ENCODE measurements around the gene VWA2.

Gene VWA2

DNA sequence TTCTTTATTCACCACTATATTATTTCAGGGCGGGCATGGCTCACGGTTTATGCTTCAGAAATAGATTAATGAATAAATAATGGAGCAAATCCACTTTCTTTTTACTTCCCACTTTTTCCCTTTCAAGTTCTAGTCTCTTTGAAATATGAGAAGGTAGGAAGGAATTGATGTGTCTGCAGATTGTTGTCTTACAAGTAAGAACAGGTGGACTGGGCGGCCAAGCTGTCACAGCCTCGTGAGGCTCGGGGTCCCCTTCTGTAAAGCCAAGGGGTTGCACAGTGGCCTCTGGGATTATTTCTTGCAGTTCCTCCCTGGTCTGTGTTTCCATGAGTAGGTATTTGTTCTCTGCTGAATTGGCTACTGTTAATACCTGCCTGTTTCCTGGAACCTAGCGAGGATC is 11.2 kb downstream of the VWA2 start:
- DNase-seq: no peak

DNA sequence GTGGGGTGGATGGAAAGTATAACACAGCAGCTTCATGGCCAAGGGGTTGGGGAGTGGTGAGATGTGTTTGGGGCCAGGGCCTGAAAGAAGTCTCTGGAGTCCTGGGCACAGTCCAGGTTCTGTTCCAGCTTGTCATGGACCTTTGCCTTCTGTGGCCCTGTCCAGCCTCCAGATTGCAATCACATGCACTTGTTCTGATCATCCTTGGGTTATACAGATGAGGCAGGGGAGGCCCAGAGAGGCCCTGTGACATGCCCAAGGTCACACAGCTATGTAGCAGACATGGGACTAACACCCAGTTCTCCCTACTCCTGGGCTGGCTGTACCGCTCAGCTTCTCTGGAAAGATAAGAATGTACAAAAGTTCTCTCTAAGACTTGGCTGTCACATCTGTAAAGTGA is 11.7 kb downstream of the VWA2 start:
- DNase-seq: no peak

DNA sequence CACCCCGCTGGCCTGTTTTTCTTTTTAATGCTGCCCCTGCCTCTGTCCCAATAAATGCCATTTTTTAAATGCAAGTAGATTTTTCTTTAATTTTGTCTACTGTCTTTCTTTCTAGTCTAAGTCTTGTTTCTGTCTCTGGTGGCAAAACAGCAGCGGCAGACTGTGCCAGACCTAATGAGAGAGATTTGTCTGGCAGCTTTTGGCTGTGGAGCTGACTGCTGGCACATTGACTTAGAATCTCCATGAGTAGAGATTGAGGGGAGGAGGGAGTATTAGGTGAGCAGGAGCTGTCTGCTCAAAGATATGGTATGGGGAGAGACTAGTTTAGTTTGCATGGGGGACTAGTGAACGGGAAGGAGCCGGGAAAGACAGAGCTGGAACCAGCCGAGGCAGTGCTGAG is 13.0 kb downstream of the VWA2 start:
- DNase-seq: no peak

DNA sequence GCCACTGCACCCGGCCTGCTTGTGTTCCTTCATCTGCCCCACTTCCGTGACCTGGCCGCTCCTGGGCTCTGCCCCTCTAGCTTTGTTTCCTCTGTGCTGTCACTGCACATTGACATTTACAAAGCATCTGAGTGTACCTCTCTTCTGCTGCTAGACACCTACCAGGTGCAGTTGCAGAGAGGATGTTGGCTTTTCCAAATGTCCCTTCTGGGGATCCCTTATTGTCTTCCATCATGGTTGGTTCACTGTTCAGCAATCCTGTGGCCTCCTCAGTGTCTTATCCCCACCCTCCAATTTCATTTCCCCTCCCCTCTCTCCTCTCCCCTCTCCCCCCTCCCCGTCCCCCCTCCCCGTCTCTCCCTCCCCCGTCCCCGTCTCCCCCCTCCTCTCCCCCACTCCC is 13.8 kb downstream of the VWA2 start:
- no peak for DNase-seq

DNA sequence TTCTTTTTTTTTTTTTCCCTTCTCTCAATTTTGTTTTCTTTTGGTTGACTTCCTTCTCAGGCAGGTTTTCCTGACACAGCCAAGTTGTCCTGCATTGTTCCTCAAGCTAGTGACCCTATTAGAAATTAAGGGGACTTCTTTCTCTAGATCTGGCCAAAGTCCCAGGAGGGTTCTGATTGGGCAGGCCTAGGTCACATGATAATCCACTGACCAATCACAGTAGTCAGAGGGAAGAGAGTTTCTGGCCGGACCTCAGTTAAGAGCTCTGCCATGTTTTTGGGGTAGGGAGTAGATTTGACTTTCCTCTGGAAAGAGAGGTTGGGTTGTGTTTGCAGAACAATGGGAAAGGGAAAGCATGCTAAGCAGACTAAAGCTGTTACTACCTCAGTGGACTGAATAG is 16.2 kb downstream of the VWA2 start:
- DNase-seq: no peak

DNA sequence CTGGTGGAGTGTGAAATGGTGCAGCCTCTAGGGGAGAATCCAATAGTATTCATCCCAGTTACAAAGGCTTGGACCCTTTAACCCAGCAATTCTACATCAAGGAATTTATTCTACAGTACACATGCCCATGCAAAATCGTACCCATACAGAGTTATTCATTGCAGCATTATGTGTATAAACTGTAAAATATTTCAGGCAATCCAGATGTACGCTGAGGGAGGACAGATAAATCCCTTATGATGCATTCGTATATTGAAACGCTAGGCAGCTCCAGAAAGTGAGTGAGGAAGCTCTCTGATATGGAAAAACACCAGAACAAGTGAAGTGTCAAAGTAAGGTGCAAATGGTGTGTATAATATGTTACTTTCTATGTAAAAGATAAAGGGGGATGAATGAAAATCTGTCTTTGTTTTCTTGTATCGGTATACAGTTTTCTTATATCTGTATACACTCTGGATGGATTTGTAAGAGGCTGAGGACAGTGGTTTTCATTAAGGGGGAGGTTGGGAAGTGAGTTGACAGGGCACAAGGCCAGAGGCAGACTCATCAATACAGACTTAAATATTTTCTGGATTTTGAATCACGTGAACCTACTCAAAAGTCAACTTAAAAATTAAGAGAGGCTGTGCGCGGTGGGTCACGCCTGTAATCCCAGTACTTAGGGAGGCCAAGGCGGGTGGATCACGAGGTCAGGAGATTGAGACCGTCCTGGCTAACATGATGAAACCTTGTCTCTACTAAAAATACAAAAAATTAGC is 17.1 kb downstream of the VWA2 start:
- no peak for DNase-seq

DNA sequence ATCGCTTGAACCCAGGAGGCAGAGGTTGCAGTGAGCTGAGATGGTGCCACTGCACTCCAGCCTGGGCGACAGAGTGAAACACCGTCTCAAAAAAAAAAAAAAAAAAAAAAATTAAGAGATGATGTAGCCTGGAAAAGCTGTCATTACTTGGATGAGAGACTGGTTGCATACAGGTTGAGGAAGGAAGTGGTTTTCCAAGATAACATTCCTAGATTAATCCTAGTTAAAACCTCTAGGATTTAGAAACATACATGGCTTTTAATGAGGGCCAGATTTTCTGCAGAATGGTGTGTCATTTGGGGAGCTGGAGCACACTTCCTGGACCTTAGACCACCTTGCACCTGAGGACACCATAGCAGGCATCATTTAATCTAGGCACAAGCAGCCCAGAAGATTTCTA is 17.8 kb downstream of the VWA2 start:
- no peak for DNase-seq

DNA sequence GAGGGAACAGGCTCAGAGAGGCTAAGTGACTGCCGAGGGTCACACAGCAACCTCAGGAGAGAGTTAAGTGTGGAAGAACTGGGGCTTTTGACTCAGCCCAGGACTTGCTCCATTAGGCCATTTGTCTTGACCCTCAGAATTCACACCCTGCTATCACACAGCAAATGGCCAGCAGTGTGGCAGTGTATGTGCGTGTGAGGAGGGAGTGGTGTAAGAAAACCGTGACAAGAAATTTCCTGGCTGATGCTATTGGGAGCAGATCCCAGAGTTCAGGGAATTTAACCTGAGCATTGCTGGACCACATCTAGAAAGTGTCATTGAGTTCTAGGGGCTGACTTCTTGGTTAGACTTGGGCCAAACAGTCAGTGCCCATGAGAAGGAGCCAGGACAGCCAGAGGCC is 18.4 kb downstream of the VWA2 start:
- DNase-seq: no peak

DNA sequence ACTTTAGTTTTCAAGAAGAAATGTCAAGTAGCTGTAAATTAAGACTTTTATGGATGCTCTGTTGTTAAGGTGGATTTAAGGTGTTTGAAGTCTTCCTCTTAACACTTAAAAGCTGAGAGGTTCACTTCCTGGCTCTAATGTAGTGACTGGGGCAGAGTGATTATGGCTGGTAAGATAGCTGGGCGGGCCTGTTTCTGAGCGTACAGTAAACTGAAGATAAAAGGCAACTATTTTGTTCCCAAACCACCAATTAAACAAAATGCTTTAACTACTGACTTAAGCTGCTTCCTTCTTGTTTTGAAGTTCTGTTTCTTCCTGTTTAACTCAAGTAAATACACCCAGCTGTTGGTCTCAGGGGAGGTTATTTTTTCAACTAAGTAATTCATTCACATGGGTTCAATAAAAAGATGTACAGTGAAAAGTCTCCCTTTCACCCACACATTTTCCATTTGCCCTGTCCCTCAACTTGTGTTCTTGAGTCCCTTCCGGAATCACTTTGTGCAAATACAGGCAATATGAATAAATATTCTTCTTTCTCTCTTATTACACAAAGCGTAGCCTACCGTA is 19.3 kb downstream of the VWA2 start:
- DNase-seq: no peak

DNA sequence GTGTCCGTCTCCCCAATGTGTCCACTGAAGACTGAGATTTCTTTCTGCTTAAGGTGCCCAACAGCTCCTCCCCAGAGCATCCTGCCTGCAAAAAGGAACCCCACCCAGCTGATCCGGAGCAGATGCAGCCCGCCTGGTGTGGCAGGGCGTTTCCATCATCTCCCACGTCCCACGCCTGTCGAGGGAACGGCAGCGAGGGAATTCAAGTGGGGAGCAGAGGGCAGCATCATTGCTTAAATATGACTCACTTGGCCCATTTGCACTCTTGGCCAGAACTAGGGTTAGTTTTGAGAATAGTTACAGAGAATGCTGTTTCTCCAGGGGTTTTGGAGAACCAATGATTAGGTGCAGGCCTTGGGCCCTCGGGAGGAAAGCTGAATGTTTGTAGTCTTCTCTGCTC is 20.8 kb downstream of the VWA2 start:
- no peak for DNase-seq

DNA sequence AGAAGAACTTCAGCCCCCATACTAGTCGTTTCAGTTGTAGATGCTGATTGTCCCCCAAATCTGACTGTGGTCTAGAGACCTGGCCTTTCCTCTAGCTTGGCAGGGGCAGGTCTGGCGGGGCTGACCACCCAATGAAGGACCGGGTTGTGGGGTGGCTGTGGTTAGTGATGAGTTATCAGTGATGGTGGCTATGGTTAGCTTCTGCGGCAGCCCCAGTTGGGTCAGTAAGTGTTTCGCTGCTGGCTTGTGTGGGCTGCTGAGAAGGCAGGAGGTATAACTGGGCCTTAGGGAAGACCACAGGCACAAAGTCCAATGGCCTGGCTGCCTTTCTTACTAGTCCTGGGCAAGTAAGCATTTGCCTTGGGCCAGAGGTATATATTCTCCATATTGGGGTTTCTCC is 21.3 kb downstream of the VWA2 start:
- no peak for DNase-seq

DNA sequence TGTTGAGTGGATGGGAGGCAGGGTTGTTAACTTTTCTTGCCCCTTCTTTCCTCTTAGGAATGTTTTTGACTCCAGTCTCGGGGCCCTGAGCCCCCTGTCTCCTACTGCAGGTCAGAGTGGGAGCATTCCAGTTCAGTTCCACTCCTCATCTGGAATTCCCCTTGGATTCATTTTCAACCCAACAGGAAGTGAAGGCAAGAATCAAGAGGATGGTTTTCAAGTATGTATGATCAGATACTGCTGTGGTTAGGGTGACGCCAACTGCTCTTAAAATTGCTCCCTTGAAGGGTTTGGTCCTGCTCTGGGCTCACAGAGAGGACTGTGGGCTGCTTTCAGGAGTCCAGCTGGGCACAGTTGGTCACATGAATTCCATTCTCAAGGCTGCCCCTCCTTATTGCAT is 22.0 kb downstream of the VWA2 start:
- DNase-seq: no peak

DNA sequence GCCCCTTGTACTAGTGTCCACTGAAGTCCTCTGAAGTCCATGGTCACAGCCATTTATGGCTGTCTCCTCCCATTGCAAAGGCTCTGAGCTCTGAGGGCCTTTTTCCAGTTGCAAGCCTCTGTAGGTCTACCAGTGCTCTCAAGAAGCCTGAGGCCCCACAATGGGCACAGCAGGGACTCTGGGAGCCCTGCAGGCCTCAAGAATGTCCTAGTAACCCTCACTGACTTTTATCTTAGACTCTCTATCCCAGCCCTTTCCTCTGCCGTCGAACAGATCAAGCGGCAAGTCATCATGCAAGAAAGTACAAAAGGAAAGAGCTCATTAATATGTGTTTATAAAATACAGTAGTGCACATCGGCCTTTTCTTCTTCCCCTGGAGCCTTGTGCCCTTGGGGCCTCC is 23.4 kb downstream of the VWA2 start:
- no peak for DNase-seq

DNA sequence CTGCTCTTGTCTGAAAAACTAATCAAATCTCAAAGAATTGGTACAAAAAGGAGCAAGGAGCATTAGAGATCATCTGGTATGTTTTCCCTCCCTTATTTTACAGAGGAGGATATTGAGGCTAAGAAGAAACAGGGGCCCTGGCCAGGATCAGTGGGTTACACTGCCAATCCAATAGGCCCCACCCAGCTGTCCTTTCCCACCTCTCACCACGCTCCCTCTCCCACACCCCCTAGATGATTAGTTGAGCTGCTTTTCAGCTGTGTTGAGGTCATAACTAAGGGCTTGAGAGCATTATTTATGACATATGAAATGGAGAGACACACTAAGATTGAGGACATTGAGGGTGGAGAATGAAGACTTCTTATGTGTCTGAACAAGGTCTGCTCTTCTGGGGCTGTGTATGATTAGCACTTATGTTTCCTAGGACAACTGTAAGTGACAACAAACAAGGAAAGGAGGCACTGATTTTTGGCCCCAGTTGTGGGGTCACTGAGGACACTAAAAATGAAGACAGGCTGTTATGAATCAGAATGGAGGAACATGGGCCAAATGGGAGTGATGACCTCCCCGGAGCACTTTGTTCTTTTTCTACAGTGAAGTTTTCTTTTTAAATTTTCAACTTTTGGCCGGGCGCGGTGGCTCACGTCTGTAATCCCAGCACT is 26.5 kb downstream of the VWA2 start:
- no peak for DNase-seq

DNA sequence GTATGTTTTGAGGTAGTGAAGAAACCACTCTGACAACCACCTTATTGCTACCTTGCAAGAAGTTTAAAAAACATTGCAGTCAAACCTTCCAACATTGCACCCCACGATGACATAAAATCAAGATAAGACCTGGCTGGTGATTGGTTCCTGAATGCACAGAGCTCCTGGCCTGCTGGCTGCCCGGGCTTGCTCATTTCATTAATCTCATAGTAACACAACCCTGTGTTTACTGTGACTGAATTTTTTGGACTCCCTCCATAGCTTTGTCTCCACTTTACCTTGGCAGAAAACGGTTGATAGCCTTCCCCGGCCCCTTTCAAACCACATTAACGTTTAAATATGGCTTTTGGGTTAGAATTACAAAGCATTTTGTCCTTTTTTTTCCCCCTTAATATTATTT is 27.5 kb downstream of the VWA2 start:
- no peak for DNase-seq

DNA sequence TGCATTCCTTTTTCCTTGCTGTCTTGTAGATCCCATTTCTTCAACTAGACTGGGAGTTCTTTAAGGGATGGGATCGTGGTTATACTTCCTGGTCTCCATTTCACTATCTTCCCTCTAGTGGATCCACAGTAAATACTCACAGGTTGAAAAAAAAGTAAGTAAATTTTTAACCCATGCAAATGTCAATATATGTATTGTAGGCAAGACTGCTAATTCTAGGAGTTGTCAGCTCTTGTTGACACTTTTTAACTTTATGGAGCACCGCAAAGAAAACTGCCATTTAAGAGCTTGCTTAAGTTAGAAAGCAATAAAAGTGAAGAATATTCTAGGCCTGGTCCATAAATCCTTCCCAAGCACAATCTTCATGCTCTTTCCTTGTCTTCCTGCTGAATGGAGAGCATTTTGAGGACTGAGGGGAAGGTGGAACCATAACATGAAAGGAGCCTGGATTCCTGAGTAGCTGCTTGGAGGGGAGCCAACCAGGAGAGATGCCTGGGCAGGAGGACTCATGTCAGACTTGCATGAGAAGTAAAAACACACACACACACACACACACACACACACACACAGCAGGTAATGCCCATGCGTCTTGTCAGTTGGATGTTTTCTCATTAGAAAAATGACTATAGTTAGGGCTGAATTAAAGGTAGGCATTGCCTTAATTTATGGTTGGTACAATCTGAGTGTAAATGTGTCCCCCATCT is 32.2 kb downstream of the VWA2 start:
- DNase-seq: no peak

DNA sequence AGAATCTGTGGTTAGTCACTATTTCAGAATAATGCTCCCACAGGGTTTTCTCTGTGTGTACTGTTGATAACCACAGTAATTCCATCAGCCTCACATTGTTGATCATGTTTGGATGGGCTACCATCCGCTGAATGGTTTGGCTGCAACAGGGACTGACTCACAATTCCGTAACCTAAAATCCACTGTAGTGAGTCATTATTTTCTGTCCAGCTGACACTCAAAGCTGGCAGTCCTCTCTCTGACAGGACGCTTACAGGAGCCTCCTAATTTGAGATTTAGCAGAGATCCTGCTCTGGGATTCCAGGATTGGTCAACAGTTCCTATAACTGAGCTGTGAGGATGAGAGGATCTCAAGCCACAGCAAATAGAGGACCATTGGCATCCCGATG is 32.7 kb downstream of the VWA2 start:
- DNase-seq: no peak

DNA sequence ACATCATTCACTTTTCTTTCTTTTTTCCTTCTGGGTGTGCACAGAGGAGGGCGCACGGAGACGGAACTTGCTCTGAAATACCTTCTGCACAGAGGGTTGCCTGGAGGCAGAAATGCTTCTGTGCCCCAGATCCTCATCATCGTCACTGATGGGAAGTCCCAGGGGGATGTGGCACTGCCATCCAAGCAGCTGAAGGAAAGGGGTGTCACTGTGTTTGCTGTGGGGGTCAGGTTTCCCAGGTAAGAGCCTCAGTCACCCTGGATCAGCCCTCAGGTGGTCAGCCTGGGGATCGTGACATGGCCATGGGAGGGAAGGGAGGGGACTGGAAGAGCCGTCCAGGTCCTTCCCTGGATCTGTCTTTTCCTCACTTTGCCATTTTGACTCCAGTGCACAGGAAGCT is 33.6 kb downstream of the VWA2 start:
- no peak for DNase-seq

DNA sequence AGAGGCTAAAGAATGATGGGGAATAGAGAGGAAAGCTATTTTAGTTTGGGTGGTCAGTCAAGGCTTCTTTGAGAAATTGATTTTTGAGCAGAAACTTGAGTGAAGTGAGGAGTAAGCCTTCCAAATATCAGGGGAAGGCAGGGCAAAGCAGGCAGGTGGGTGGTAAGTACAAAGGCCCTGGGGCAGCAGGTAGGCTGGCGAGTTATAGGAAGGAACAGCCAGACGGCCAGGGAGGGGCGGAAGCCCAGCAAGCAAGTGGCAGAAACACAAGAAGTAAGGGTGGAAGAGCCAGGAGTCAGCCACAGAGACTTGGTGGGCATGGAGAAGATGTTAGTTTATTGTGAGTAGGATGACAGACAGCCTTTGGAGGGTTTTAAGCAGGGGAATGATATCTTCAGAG is 34.9 kb downstream of the VWA2 start:
- DNase-seq: no peak

DNA sequence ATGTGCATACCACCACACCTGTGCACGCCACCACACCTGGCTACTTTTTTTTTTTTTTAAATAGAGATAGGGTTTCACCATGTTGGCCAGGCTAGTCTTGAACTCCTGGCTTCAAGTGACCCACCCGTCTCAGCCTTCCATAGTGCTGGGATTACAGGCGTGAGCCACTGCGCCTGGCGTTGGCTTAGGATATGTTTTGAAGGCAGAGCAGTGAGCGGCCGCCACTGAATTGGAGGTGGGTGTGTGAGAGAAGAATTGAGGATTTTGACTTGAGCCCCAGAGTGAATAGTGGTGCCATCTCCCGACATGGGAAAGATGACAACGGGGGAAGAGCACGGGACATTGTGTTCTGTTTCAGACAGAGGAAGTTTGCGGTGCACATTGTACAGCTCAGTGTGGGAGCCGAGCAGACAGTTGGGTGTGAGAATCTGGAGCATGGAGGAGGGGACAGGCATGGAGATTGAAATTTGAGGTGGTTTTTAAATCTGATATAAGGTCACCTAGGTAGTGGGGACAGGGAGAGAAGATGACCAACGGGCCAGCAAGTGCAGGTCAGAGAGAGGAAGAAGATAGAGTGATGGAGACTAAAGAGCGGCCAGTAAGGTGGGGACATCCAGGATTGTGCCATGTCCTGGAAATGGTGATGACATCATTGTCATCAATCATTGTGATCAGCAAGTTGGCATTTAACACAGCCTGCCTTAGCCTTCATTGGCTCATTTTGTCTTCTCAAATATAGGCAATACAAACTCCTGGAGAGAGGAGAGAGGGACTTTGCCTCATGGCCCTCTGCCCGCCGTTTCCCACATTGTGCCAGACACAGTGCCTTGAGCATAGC is 35.8 kb downstream of the VWA2 start:
- no peak for DNase-seq

DNA sequence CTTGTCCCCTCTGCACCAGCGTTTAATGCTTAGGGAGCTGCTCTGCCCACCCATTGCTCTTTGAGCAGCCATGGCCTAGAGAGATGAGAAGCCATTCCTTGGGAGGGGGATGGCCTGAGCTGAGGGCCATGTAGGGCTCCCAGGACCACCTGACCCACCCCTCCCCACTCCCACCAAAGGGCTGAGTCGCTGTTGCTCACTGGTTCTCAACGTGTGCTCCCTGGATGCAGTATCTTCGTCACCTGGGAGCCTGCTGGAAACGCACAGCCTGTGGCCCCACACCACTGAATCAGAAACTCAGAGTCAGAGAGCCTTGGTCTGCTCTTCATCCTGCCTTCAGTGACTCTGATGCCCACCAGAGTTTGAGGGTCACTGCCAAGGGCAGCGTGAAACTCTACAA is 37.0 kb downstream of the VWA2 start:
- DNase-seq: no peak

DNA sequence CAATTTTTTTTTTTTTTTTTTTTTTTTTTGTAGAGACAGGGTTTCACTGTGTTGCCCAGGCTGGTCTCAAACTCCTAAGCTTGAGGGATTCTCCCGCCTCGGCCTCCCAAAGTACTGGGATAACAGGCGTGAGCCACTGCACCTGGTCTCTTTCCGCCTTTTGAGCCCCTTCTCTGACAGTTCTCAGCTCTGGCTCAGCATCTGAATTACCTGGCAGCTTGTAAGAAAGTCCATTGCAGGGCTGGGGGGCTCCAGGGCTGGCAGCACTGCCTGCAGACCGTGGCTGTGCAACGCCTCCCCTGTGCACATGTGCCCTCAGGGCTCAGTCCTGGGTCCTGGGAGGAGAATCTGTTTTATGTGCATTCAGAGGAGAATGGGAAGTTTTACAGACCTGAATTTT is 37.6 kb downstream of the VWA2 start:
- DNase-seq: no peak
